Fibroblast of pulmonary artery (primary cell): Measurements from ENCODE around the gene EFNA1.

Experiments
- DNase-seq: peaks from one replicate; pipeline ENCODE4 v3.0.0-alpha.2; 2010; ENCODE audit warnings: low read depth
- H3K4me3 ChIP-seq: replicated peaks from 2 replicates; pipeline ENCODE4 v1.5.1; 2011; ENCODE audit warnings: low read depth, mild to moderate bottlenecking, control low read depth, low read length, moderate library complexity
- TF ChIP-seq, protein P1 (sequence below): IDR thresholded peaks from 2 replicates; pipeline ENCODE4 v1.5.1; 2011; ENCODE audit warnings: mild to moderate bottlenecking, control low read depth, low read length, inconsistent platforms; ENCODE audit errors: missing control alignments

EFNA1 gene

DNA sequence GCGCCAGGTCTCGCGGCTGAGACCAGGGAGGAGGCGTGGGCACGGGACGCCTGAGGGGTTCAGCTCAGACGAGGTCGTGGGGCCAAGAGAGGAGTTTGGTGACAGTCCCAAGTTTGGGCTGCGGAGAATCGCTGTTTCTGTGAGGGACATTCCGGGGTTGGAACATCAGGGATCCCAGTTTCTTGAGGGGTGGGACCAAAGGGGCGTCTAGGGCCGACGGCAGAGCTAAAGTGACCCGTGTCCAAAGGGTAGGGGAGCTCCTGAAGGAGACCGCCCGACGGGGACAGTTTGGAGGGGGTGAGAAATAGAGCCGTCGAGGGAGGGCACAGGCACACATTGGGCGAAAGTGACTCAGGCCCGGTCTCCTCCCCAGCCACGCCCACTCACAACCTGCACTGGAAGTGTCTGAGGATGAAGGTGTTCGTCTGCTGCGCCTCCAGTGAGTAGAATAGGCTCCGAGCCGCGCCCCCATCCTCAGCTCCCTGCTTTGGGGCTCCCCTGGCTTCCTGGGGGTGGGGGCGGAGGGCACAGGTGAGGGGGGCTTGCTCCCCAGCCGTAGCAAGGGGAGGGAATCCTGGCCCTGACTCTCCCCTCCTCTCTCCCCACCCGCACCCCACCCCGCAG, 42.1 kb upstream of the EFNA1 start:
- TF ChIP-seq, protein P1, sequence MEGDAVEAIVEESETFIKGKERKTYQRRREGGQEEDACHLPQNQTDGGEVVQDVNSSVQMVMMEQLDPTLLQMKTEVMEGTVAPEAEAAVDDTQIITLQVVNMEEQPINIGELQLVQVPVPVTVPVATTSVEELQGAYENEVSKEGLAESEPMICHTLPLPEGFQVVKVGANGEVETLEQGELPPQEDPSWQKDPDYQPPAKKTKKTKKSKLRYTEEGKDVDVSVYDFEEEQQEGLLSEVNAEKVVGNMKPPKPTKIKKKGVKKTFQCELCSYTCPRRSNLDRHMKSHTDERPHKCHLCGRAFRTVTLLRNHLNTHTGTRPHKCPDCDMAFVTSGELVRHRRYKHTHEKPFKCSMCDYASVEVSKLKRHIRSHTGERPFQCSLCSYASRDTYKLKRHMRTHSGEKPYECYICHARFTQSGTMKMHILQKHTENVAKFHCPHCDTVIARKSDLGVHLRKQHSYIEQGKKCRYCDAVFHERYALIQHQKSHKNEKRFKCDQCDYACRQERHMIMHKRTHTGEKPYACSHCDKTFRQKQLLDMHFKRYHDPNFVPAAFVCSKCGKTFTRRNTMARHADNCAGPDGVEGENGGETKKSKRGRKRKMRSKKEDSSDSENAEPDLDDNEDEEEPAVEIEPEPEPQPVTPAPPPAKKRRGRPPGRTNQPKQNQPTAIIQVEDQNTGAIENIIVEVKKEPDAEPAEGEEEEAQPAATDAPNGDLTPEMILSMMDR, result no peak
- H3K4me3 ChIP-seq, result peak overlapping the region; percentile 85
- DNase-seq, result peak; percentile 36

DNA sequence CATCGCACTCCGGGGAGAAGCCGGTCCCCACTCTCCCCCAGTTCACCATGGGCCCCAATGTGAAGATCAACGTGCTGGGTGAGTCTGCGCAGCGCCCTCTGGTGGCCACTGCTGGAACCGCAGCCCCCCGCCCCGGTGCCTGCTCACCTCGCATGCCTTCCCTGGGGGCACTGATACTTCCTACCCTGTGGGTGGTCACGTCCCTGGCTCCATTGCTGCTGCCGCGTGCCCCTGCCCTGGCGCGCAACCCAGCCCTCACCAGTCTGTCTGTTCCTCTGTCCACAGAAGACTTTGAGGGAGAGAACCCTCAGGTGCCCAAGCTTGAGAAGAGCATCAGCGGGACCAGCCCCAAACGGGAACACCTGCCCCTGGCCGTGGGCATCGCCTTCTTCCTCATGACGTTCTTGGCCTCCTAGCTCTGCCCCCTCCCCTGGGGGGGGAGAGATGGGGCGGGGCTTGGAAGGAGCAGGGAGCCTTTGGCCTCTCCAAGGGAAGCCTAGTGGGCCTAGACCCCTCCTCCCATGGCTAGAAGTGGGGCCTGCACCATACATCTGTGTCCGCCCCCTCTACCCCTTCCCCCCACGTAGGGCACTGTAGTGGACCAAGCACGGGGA, 41.4 kb upstream of the EFNA1 start:
- H3K4me3 ChIP-seq, result no peak overlapping the region
- peak; percentile 53 for DNase-seq
- TF ChIP-seq, protein P1, result peak; percentile 81

DNA sequence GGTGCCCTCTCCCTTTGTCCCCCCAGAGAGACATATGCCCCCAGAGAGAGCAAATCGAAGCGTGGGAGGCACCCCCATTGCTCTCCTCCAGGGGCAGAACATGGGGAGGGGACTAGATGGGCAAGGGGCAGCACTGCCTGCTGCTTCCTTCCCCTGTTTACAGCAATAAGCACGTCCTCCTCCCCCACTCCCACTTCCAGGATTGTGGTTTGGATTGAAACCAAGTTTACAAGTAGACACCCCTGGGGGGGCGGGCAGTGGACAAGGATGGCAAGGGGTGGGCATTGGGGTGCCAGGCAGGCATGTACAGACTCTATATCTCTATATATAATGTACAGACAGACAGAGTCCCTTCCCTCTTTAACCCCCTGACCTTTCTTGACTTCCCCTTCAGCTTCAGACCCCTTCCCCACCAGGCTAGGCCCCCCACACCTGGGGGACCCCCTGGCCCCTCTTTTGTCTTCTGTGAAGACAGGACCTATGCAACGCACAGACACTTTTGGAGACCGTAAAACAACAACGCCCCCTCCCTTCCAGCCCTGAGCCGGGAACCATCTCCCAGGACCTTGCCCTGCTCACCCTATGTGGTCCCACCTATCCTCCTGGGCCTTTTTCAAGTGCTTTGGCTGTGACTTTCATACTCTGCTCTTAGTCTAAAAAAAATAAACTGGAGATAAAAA, 40.7 kb upstream of the EFNA1 start:
- TF ChIP-seq, protein P1, result no peak
- DNase-seq, result no peak
- no peak overlapping the region for H3K4me3 ChIP-seq

DNA sequence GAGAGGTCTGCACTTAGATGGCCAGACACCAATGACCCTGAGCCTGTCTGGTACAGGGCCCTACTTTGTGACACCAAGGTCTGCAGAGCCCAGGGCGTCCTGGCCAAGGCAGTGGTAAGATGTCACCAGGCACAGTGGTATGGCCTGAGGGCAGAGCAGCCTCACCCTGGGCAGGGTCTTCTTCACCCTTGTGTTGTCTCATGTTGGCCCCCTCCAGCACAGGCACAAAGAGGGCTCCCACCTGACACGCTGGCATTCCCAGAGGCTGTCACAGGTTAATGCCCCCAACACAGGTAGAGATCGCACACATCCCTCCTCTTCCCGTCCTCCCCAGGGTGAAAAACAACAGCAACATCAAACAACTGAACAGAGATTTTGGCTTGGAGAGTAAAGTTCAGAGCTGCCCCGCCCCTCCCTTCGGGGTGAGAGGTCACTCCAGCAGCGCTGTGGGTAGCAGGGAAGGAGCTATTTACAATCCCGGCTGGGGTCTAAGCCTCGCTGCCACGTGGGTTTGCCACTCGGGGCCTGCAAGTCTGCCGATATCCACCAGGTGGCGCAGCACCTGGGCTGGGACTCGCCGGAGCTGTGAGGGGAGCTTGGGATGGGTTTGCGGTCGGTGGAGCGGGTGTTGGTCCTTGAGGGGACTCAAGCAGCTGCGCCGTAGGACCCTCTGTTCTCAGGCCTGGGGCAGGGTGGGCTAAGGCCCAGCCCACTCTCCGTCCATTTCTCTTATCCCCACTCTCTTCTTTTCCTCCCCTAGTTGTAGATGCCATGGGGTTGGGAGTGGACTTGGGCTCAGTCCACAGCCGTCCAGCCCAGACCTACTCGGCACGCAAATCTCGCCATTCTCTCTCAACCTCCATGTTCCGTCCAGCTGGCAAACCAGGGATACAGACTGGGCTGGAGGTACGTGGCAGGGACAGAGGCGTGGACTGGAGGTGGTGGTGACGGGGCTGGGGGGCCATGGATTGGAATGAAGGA, 36.3 kb upstream of the EFNA1 start:
- TF ChIP-seq, protein P1, result peak; percentile 91
- H3K4me3 ChIP-seq, result no peak overlapping the region
- peak; percentile 76 for DNase-seq

DNA sequence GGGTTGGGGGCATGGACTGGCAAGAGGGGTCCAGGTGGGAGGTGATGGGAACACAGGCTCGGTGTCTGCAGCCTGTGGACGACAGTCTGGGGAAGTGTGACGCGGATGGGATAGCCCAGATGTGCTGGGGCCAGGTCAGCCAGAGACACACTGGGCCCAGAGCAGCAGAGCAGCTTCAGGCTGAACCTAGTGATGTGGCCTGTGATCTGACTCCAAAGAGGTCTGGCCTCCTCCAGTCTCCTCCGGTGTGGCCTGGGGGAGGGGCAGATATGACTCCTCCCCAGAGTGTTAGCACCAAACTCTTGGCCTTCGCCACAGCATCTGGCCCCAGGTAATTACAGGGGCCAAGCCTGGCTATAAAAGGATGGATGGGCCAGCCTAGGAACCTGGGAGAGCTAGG, 35.5 kb upstream of the EFNA1 start:
- no peak for DNase-seq
- no peak overlapping the region for H3K4me3 ChIP-seq
- TF ChIP-seq, protein P1, result no peak

DNA sequence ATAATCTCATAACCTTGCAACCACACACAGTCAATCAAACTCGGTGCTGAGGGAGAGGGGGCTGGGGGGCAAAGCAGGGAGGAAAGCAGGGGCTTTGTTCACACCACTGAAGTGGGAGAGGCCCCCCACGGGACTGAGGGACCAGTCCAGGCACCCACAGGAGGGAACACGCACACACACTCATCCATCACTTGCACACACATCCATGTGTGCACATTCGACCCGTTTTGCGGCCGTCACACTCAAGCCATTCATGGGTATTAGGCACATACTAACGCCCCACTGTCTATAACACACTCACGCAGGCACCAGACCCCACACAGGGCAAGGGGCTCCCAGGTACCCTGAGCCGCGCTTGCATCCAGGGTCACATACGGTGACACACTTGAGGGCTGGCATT, 35.0 kb upstream of the EFNA1 start:
- DNase-seq, result no peak
- H3K4me3 ChIP-seq, result no peak overlapping the region
- TF ChIP-seq, protein P1, result no peak
